Stromal cell of bone marrow (primary cell): ENCODE data around the gene ANKRD39.

ENCODE experiments used
- DNase-seq: peaks from one replicate; pipeline ENCODE4 v3.0.0-alpha.2; 2012; ENCODE audit warnings: low read depth

The ANKRD39 gene

GRCh38 chr2:96887493-96888012, 29.7 kb upstream of the ANKRD39 start:
- no peak for DNase-seq

GRCh38 chr2:96885432-96886347, 27.9 kb upstream of the ANKRD39 start:
- no peak for DNase-seq

- no peak for DNase-seq
Observed at GRCh38 chr2:96884299-96885094, 26.7 kb upstream of the ANKRD39 start.

GRCh38 chr2:96883306-96883705, 25.5 kb upstream of the ANKRD39 start:
- no peak for DNase-seq

GRCh38 chr2:96882906-96883305, 25.1 kb upstream of the ANKRD39 start:
- no peak for DNase-seq

- DNase-seq = no peak
Observed at GRCh38 chr2:96882230-96882629, 24.4 kb upstream of the ANKRD39 start.

- DNase-seq = no peak
Observed at GRCh38 chr2:96881349-96882195, 23.8 kb upstream of the ANKRD39 start.

- DNase-seq = no peak
Observed at GRCh38 chr2:96880891-96881273, 23.1 kb upstream of the ANKRD39 start.

- DNase-seq = no peak
Observed at GRCh38 chr2:96879545-96880040, 21.8 kb upstream of the ANKRD39 start.

- no peak for DNase-seq
Observed at GRCh38 chr2:96878796-96879544, 21.2 kb upstream of the ANKRD39 start.

- no peak for DNase-seq
Observed at GRCh38 chr2:96878171-96878570, 20.4 kb upstream of the ANKRD39 start.

GRCh38 chr2:96877631-96878092, 19.8 kb upstream of the ANKRD39 start:
- no peak for DNase-seq

- no peak for DNase-seq
Observed at GRCh38 chr2:96877042-96877451, 19.2 kb upstream of the ANKRD39 start.

GRCh38 chr2:96876269-96877041, 18.6 kb upstream of the ANKRD39 start:
- DNase-seq = peak; percentile 95

- DNase-seq = no peak
Observed at GRCh38 chr2:96875498-96876268, 17.9 kb upstream of the ANKRD39 start.

GRCh38 chr2:96874198-96874831, 16.5 kb upstream of the ANKRD39 start:
- DNase-seq = no peak

GRCh38 chr2:96873651-96874096, 15.9 kb upstream of the ANKRD39 start:
- no peak for DNase-seq

GRCh38 chr2:96872591-96873349, 15.0 kb upstream of the ANKRD39 start:
- DNase-seq = no peak
